SK-N-SH (cell line): ENCODE data around the gene ATP6V0A1. TPM values are rescaled to one million over a fixed set of nuclear protein-coding genes. Genes with fewer than 3 reads are reported as not detected.

Experiments
- CTCF ChIA-PET: fragments of 300-600, 350-600 bp; formaldehyde crosslinking; extraction: SDS; loops from one replicate; lab custom pipeline; 2021; lab: Yijun Ruan, JAX
- POLR2A ChIA-PET: fragments of 350-600 bp; sonication (Branson Sonifier 250); formaldehyde crosslinking; extraction: SDS; loops from one replicate; lab custom pipeline; 2020; ENCODE audit warnings: antibody characterized with exemption, inconsistent platforms; lab: Yijun Ruan, JAX
- DNase-seq: peaks from one replicate; pipeline ENCODE4 v3.0.0; 2012
- H2AFZ ChIP-seq: fragments of 200-600 bp; sonication (generic); 2 replicates; pipeline ENCODE4 v1.8.1; 2016; ENCODE audit warnings: antibody characterized with exemption, mild to moderate bottlenecking, low read depth
- H3F3A ChIP-seq: fragments of 200-600 bp; sonication (generic); replicated peaks from 2 replicates; pipeline ENCODE3; 2016; ENCODE audit warnings: antibody characterized with exemption, mild to moderate bottlenecking; ENCODE audit not compliant: insufficient read depth
- H3K27ac ChIP-seq, 2 experiments: fragments of 200-500 bp in 1 of 2; fragments of 200-600 bp in 1 of 2; sonication (Bioruptor generic) in 1 of 2; sonication (generic), shearing (Covaris generic) in 1 of 2; 2 replicates each; pipeline versions ENCODE4 v1.5.1 to v1.6.1; 2014 to 2016; ENCODE audit warnings: low read depth in 2 of 2, inconsistent platforms in 1 of 2, low read length in 1 of 2, mild to moderate bottlenecking in 1 of 2, mixed read lengths in 1 of 2
- H3K27me3 ChIP-seq: fragments of 200-600 bp; sonication (generic), shearing (Covaris generic); 2 replicates; pipeline ENCODE4 v1.6.1; 2016; ENCODE audit warnings: mixed run types; ENCODE audit not compliant: insufficient read depth
- H3K36me3 ChIP-seq, 2 experiments: fragments of 200-500 bp in 1 of 2; fragments of 200-600 bp in 1 of 2; sonication (Bioruptor generic) in 1 of 2; sonication (generic) in 1 of 2; replicated peaks in 1 of 2; 2 replicates each; pipeline versions ENCODE3 to v1.5.1; 2014 to 2016; ENCODE audit warnings: low read length in 1 of 2, mild to moderate bottlenecking in 1 of 2; ENCODE audit not compliant: insufficient read depth in 2 of 2, control insufficient read depth in 1 of 2
- H3K4me1 ChIP-seq, 2 experiments: fragments of 200-500 bp in 1 of 2; fragments of 200-600 bp in 1 of 2; sonication (Bioruptor generic) in 1 of 2; sonication (generic), shearing (Covaris generic) in 1 of 2; 2 replicates each; pipeline versions ENCODE4 v1.5.1 to v1.6.1; 2014 to 2016; ENCODE audit warnings: low read depth in 1 of 2, low read length in 1 of 2, mixed run types in 1 of 2; ENCODE audit not compliant: insufficient read depth in 2 of 2, control insufficient read depth in 1 of 2
- H3K4me2 ChIP-seq: fragments of 200-600 bp; sonication (generic), shearing (Covaris generic); 2 replicates; pipeline ENCODE4 v1.6.1; 2017; ENCODE audit warnings: mixed run types
- H3K4me3 ChIP-seq, 2 experiments: fragments of 200-500 bp in 1 of 2; fragments of 200-600 bp in 1 of 2; sonication (Bioruptor generic) in 1 of 2; sonication (generic), shearing (Covaris generic) in 1 of 2; 2 replicates each; pipeline versions ENCODE4 v1.5.1 to v1.8.1; 2014 to 2016; ENCODE audit warnings: low read depth in 2 of 2, inconsistent platforms in 1 of 2, low read length in 1 of 2, mild to moderate bottlenecking in 1 of 2, mixed read lengths in 1 of 2, moderate library complexity in 1 of 2
- H3K79me2 ChIP-seq: fragments of 200-600 bp; sonication (generic); 2 replicates; pipeline ENCODE4 v1.8.1; 2017; ENCODE audit warnings: mild to moderate bottlenecking; ENCODE audit not compliant: insufficient read depth
- H3K9ac ChIP-seq: fragments of 200-600 bp; sonication (generic); 2 replicates; pipeline ENCODE4 v1.6.1; 2017; ENCODE audit warnings: mixed run types
- H3K9me2 ChIP-seq: fragments of 200-600 bp; sonication (generic); 2 replicates; pipeline ENCODE4 v1.6.1; 2017; ENCODE audit warnings: mixed run types
- H3K9me3 ChIP-seq: fragments of 200-600 bp; sonication (generic); 2 replicates; pipeline ENCODE4 v1.6.1; 2017; ENCODE audit warnings: mixed run types, mild to moderate bottlenecking, moderate library complexity
- H4K20me1 ChIP-seq: fragments of 200-600 bp; sonication (generic); 2 replicates; pipeline ENCODE4 v1.6.1; 2017; ENCODE audit warnings: mild to moderate bottlenecking, mixed run types; ENCODE audit not compliant: insufficient read depth
- CHD2 ChIP-seq: fragments of 150-350 bp; IDR thresholded peaks from 2 replicates; pipeline ENCODE4 v1.6.1; 2018; ENCODE audit warnings: low read length; ENCODE audit not compliant: partially characterized antibody
- CTCF ChIP-seq: fragments of 200-600 bp; sonication (generic); IDR thresholded peaks from 2 replicates; pipeline ENCODE4 v1.6.1; 2017; ENCODE audit warnings: antibody characterized with exemption, mild to moderate bottlenecking, moderate library complexity
- EZH2phosphoT487 ChIP-seq: fragments of 200-600 bp; sonication (generic); IDR thresholded peaks from 2 replicates; pipeline ENCODE4 v1.6.1; 2017; ENCODE audit warnings: low read depth, mixed run types, mild to moderate bottlenecking, antibody characterized with exemption, moderate library complexity, borderline replicate concordance
- FOSL2 ChIP-seq: IDR thresholded peaks from 2 replicates; pipeline ENCODE4 v1.4.0; 2012; ENCODE audit warnings: low read depth, mild to moderate bottlenecking, moderate library complexity, borderline replicate concordance
- FOXJ3 ChIP-seq: sonication (generic); formaldehyde crosslinking; IDR thresholded peaks from 2 replicates; pipeline ENCODE4 v1.5.1; 2020; ENCODE audit warnings: mild to moderate bottlenecking, missing genetic modification reagents
- MAX ChIP-seq: IDR thresholded peaks from 2 replicates; pipeline ENCODE4 v1.4.0; 2012; ENCODE audit warnings: low read depth
- MEF2A ChIP-seq: IDR thresholded peaks from 2 replicates; pipeline ENCODE4 v1.4.0; 2012; ENCODE audit warnings: low read depth, borderline replicate concordance
- NRF1 ChIP-seq: IDR thresholded peaks from 2 replicates; pipeline ENCODE4 v1.6.1; 2012; ENCODE audit warnings: low read depth, mild to moderate bottlenecking, low read length
- PBX3 ChIP-seq: IDR thresholded peaks from 2 replicates; pipeline ENCODE4; 2012
- POLR2AphosphoS5 ChIP-seq: IDR thresholded peaks from 2 replicates; pipeline ENCODE4 v1.6.1; 2012; ENCODE audit warnings: low read depth, low read length
- RAD21 ChIP-seq: IDR thresholded peaks from 2 replicates; pipeline ENCODE4 v1.6.1; 2012; ENCODE audit warnings: mild to moderate bottlenecking, low read length
- RCOR1 ChIP-seq: fragments of 150-350 bp; IDR thresholded peaks from 2 replicates; pipeline ENCODE4 v1.6.1; 2017; ENCODE audit warnings: antibody characterized with exemption, low read length
- WGBS: methylation state at CpG from one replicate; pipeline ENCODE4 v1.1.6; 2017; ENCODE audit warnings: low lambda C conversion rate; 5-methylcytosine and 5-hydroxymethylcytosine counted together
- polyA plus RNA-seq, 3 experiments: library from polyadenylated mRNA; depleted of rRNA; stranded (reverse); fragments of >200 nt; gene quantifications; 2 replicates each; pipeline ENCODE4 v1.2.3, GENCODE V29; 2012

Gene ATP6V0A1
- polyA plus RNA-seq, 1 of the 3 experiments (the other 2 are of a cell fraction), result 31.7 TPM

GRCh38 chr17:42463976-42464400 is 5.3 kb downstream of the ATP6V0A1 start:
- ChIA-PET POLR2A (no interaction called here), CTCF (interaction anchor here (1.0 to 1.4 kb wide), 3 partner anchors 16 to 242 kb away, joined by 3 to 4 read pairs (median 4); no protein-coding TSS in a partner anchor)
- Histone ChIP-seq H3K36me3 (peaks cover 10 to 27% of the 10 kb centered on the region in 2 experiments), H3K9ac (no peak overlapping the region), H3K27ac (no peak overlapping the region), H3K27me3 (no peaks in the 10 kb centered on the region), H3K9me2 (no peaks in the 10 kb centered on the region), H3K9me3 (no peaks in the 10 kb centered on the region), H3K79me2 (peaks cover 22% of the 10 kb centered on the region; the same call in 1 of the 2 replicates), H3K4me1 (peaks cover 0 to 6% of the 10 kb centered on the region in 2 experiments; a peak in 2 of 4 replicates), H3K4me3 (no peak overlapping the region), H3K4me2 (no peak overlapping the region), H3F3A (peaks cover 17% of the 10 kb centered on the region), H4K20me1 (peaks cover 5% of the 10 kb centered on the region; the same call in 1 of the 2 replicates), H2AFZ (no peak overlapping the region)
- TF ChIP-seq NRF1, result no peak
- TF ChIP-seq MEF2A, result no peak
- no peak for TF ChIP-seq RCOR1
- no peak for TF ChIP-seq MAX
- TF ChIP-seq POLR2AphosphoS5, result no peak
- 80% methylated on average over 4 of the region's 4 CpGs for WGBS
- DNase-seq, result no peak

- no peaks in the 10 kb centered on the region for H3K27me3 ChIP-seq
- TF ChIP-seq RAD21 (no peak), EZH2phosphoT487 (no peak), NRF1 (no peak)
- TF ChIP-seq, all 33 proteins: peak for 0
- no peaks in the 10 kb centered on the region for H3K9me2 ChIP-seq
- no peaks in the 10 kb centered on the region for H4K20me1 ChIP-seq
- DNase-seq, result no peak
- CTCF ChIA-PET, result no interaction called here
- H3K79me2 ChIP-seq, result no peaks in the 10 kb centered on the region
- H3K9me3 ChIP-seq, result no peaks in the 10 kb centered on the region
- H3K36me3 ChIP-seq, result peaks cover 33 to 37% of the 10 kb centered on the region in 2 experiments
- no peak overlapping the region for H3K9ac ChIP-seq
- H3F3A ChIP-seq, result peaks cover 9% of the 10 kb centered on the region
- no peak overlapping the region for H3K4me2 ChIP-seq
- no peak overlapping the region for H3K4me3 ChIP-seq
- no peaks in the 10 kb centered on the region for H3K4me1 ChIP-seq
- no peak overlapping the region for H2AFZ ChIP-seq
- POLR2A ChIA-PET, result interaction anchor here (0.5 kb wide), 1 partner anchor 32 kb away, joined by 3 read pairs; no protein-coding TSS in a partner anchor
- 87% methylated on average over 5 of the region's 5 CpGs for WGBS
- H3K27ac ChIP-seq, result no peak overlapping the region
Observed at GRCh38 chr17:42467889-42468288, 9.2 kb downstream of the ATP6V0A1 start.

GRCh38 chr17:42472709-42473521 is 14.2 kb downstream of the ATP6V0A1 start:
- Histone ChIP-seq H3K36me3 (peaks cover 56 to 62% of the 10 kb centered on the region in 2 experiments), H3K4me2 (no peak overlapping the region), H3F3A (peaks cover 21% of the 10 kb centered on the region), H3K27ac (no peak overlapping the region), H3K9ac (no peak overlapping the region), H3K27me3 (no peaks in the 10 kb centered on the region), H3K79me2 (no peaks in the 10 kb centered on the region), H3K9me2 (no peaks in the 10 kb centered on the region), H3K4me1 (no peaks in the 10 kb centered on the region), H3K9me3 (no peaks in the 10 kb centered on the region)
- no peak for DNase-seq
- POLR2A ChIA-PET, result interaction anchor here (0.6 kb wide), 2 partner anchors 24 to 27 kb away, joined by 3 to 6 read pairs; no protein-coding TSS in a partner anchor
- WGBS, result 71% methylated on average over 8 of the region's 8 CpGs
- TF ChIP-seq PBX3 (no peak), FOXJ3 (CRISPR knock-in tag) (no peak), CHD2 (no peak), FOSL2 (no peak), RAD21 (no peak), CTCF (no peak), POLR2AphosphoS5 (no peak)
- TF ChIP-seq, all 33 proteins: peak for 0
- CTCF ChIA-PET, result interaction anchor here (1.0 to 1.7 kb wide), 3 partner anchors 13 to 150 kb away, joined by 3 to 4 read pairs (median 4); no protein-coding TSS in a partner anchor
- Histone ChIP-seq H2AFZ (no peak overlapping the region), H3K4me3 (no peak overlapping the region), H4K20me1 (no peaks in the 10 kb centered on the region)
